Omental fat pad (tissue), 4 donors: ENCODE data around the gene RCC2. TPM values are rescaled to one million over a fixed set of nuclear protein-coding genes. Genes with fewer than 3 reads are reported as not detected.
"Not testable (repeated sequence)": the region's sequence is repeated elsewhere in the genome, so short reads cannot be mapped to it uniquely, and the experiment has no call there.

Source experiments
- ATAC-seq: fragments of 150-250 bp; one replicate; pipeline ENCODE4 v1.9.1; 2016; ENCODE audit warnings: mild to moderate bottlenecking, moderate library complexity; ENCODE audit not compliant: low FRiP score
- DNase-seq: peaks from one replicate; pipeline ENCODE4 v3.0.0-alpha.2; 2019; ENCODE audit warnings: low spot score
- total RNA-seq, 4 donors: library from RNA; depleted of rRNA; stranded (reverse); fragments of >200 nt; gene quantifications; one replicate each; pipeline ENCODE4 v1.1.0, GENCODE V29; 2016
- TF ChIP-seq, protein P1 (sequence below), 3 donors: fragments of 450-650 bp; IDR thresholded peaks; one replicate each; pipeline ENCODE4 v1.5.1; 2016 to 2017; ENCODE audit warnings: antibody characterized with exemption in 3 of 3, mild to moderate bottlenecking in 3 of 3, moderate library complexity in 2 of 3

The RCC2 gene
- total RNA-seq, result 10 to 100 TPM; 20.9 to 44.4 (median 26.6) TPM

DNA sequence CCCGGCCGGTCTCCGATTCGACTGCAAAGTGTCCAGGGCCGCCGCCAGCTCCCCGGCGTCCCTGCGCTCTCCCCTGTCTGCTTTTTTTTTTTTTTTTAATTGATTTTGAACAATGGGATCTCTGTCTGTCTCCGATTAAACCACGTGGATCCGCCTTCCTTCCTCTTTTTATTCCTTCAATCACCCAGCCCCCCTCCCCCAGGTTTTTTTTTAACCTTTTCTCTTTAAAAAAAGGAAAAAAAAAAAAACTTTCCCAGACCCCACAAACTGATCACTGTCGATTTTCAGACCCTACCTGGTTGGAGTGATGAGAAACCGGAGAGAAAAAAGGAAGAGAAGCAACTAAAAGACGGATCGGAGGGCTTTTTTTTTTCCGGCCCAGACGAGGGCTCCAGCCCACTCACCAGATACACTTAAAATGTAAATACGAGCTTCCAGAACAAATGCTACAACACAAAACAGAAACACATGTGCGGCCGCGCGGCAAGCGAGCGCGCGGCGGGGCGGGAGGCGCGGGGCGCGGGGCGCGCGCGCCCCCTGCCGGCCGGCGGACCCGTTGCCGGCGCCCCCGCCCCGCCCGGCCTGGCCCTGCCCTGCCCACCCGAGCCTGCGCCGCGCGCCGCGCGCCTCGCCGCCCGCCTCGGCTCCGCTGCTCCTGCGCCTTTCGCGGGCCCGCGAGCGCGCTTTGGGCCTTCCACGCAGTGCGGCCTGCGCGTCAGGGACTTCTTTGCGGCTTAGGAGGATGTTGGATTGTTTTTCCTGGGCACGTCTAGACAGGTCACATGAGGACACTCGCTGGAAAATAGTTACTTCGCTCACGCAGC lies at the start of gene RCC2:
Gene RCC2, minus strand, starts transcription at position 428 of the 824 bp plus-strand sequence. CDS start 1,163 bp downstream, outside the sequence.
- ATAC-seq (peak; percentile 77), DNase-seq (no peak)
- TF ChIP-seq, protein P1, sequence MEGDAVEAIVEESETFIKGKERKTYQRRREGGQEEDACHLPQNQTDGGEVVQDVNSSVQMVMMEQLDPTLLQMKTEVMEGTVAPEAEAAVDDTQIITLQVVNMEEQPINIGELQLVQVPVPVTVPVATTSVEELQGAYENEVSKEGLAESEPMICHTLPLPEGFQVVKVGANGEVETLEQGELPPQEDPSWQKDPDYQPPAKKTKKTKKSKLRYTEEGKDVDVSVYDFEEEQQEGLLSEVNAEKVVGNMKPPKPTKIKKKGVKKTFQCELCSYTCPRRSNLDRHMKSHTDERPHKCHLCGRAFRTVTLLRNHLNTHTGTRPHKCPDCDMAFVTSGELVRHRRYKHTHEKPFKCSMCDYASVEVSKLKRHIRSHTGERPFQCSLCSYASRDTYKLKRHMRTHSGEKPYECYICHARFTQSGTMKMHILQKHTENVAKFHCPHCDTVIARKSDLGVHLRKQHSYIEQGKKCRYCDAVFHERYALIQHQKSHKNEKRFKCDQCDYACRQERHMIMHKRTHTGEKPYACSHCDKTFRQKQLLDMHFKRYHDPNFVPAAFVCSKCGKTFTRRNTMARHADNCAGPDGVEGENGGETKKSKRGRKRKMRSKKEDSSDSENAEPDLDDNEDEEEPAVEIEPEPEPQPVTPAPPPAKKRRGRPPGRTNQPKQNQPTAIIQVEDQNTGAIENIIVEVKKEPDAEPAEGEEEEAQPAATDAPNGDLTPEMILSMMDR (IDR thresholded peaks at IDR 0.05), result no peak

DNA sequence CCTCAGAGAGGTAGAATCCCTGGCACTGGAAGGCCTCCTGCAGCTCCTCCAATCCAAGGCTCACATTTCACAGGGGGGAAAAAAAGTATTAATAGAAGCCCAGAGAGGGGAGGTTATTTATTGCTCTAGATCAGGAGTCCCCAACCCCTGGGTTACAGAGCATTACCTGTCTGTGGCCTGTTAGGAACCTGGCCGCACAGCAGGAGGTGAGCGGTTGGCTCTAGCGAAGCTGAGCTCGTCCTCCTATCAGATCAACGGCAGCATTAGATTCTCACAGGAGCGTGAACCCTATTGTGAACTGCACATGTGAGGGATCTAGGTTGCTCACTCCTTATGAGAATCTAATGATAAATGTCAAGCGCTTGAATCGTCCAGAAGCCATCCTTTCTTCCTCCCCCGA lies 46.8 kb upstream of the RCC2 start:
- no peak for ATAC-seq
- no peak for DNase-seq
- TF ChIP-seq, protein P1 (IDR thresholded peaks at IDR 0.05), result no peak

DNA sequence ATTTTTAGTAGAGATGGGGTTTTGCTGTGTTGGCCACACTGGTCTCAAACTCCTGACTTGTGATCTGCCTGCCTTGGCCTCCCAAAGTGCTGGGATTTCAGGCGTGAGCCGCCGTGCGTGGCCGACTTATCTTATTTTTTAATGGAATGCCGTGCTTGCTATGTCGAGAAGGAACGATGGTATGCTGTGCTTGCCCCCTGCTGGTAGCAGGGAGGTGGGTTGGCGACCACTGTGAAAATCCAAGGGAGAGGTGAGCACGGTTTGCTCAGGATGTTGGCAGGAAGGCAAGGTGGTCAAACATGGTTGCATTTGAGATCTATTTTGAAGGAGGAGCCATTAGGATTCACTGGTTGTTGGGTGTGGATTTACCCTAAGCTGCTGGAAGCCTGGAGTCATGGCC lies 45.8 kb upstream of the RCC2 start:
- TF ChIP-seq, protein P1 (IDR thresholded peaks at IDR 0.05), result no peak
- ATAC-seq, result no peak
- DNase-seq, result no peak

DNA sequence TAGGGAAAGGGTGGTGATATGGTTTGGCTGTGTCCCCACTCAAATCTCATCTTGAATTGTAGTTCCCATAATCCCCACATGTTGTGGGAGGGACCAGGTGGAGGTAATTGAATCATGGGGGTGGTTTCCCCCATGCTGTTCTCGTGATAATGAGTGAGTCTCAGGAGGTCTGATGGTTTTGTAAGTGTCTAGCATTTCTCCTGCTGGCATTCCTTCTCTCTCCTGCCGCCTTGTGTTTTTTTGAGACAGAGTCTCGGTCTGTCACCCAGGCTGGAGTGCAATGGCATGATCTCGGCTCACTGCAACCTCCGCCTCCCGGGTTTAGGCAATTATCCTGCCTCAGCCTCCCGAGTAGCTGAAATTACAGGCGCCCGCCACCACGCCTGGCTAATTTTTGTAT lies 42.5 kb upstream of the RCC2 start:
- not testable (repeated sequence) for ATAC-seq

DNA sequence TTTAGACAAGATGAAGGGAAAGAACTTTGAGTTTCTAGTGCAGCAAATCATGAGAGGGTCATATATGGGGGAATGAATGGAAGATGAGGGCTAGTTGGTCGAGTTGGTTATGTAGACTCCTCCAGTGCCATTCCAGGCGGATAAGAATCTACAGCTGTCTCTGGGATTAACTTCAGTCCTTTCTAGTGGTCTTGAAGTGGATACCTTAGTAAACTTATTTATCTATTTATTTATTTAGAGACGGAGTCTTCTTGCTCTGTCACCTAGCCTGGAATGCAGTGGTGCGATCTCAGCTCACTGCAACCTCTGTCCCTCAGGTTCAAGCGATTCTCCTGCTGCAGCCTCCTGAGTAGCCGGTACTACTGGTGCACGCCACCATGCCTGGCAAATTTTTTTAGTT lies 41.4 kb upstream of the RCC2 start:
- ATAC-seq (no peak), DNase-seq (no peak)
- TF ChIP-seq, protein P1 (IDR thresholded peaks at IDR 0.05), result no peak

More for the DNA sequence above, 42.5 kb upstream of the RCC2 start:
- not testable (repeated sequence) for DNase-seq

DNA sequence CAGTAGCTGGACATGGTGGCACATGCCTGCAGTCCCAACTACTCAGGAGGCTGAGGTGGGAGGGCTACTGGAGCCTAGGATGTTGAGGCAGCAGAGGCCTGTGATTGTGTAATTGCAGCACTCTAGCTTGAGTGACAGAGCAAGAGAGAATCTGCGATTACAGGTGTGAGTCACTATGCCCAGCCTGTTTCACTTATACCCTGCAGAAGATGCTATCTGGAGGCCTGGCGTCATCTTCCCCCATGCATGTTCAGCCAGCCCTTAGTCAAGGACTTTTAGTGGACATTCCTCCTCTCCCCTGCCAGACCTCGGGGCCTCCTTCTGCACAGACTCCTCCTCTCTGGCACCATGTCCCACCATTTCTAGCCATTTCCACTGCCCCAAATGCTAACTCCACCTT lies 36.3 kb upstream of the RCC2 start:
- TF ChIP-seq, protein P1 (IDR thresholded peaks at IDR 0.05), result no peak
- ATAC-seq (no peak), DNase-seq (no peak)

DNA sequence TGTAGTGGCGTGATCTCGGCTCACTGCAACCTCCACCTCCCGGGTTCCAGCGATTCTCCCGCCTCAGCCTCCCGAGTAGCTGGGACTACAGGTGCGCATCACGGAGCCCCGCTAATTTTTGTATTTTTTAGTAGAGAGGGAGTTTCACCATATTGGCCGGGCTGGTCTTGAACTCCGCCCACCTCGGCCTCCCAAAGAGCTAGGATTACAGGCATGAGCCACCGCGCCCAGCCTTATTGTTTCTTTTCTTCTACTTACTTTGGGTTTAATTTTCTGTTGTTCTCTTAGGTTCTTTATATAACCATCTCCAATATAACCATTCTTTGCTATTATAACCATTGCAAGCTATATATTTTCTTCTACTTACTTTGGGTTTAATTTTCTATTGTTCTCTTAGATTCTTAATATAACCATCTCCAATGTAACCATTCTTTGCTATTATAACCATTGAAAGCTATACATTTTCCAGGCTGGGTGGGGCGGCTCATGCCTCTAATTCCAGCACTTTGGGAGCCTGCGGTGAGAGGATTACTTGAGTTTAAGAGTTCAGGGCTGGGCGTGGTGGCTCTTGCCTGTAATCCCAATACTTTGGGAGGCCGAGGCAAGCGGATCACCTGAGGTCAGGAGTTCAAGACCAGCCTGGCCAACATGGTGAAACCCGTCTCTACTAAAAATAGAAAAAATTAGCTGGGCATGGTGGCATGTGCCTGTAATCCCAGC lies 35.5 kb upstream of the RCC2 start:
- not testable (repeated sequence) for ATAC-seq, DNase-seq

DNA sequence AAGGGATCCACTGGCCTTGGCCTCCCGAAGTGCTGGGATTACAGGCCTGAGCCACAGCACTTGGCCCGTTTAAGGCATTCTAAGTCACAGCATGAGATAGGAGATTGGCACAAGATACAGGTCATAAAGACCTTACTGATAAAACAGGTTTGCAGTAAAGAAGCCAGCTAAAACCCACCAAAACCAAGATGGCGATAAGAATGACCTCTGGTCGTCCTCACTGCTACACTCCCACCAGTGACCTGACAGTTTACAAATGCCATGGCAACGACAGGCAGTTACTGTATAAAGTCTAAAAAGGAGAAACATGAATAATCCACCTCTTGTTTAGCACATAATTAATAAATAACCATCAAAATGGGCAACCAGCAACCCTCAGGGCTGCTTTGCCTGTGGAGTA lies 33.3 kb upstream of the RCC2 start:
- TF ChIP-seq, protein P1 (IDR thresholded peaks at IDR 0.05), result no peak
- no peak for ATAC-seq
- DNase-seq, result no peak
